Neural progenitor cell (in vitro differentiated cells): ENCODE measurements around the gene MGMT.

ENCODE experiments used
- EZH2 ChIP-seq: fragments of 200-600 bp; sonication (generic); IDR thresholded peaks from 2 replicates; pipeline ENCODE4 v1.6.1; 2017; ENCODE audit warnings: antibody characterized with exemption, mild to moderate bottlenecking, moderate library complexity
- EZH2phosphoT487 ChIP-seq: fragments of 200-600 bp; sonication (generic); IDR thresholded peaks from 2 replicates; pipeline ENCODE4 v1.6.1; 2017; ENCODE audit warnings: antibody characterized with exemption
- TF ChIP-seq, protein P1 (sequence below): fragments of 200-600 bp; sonication (generic); IDR thresholded peaks from 2 replicates; pipeline ENCODE4 v1.5.1; 2017; ENCODE audit warnings: antibody characterized with exemption, mild to moderate bottlenecking

DNA sequence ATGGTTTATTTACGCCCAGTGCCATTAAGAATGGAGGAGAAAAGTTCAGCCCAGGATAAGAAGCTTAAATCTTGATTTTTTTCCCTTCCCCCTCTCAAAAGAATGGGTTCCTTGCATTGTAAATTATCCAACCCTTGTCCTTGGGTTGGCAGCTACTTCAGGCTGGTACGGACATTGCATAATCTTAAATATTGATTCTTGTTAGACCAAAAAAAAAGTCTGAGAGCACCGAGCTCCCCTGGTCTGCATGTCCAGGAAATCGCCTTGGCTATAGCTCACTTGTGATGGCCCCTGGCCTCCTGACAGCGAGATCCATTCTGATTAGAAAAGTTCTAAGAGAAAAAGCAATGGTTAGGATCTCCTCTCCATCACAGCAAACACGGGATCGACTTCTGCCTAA, 345.4 kb downstream of the MGMT start:
- TF ChIP-seq EZH2 (no peak), EZH2phosphoT487 (no peak)
- TF ChIP-seq, protein P1, sequence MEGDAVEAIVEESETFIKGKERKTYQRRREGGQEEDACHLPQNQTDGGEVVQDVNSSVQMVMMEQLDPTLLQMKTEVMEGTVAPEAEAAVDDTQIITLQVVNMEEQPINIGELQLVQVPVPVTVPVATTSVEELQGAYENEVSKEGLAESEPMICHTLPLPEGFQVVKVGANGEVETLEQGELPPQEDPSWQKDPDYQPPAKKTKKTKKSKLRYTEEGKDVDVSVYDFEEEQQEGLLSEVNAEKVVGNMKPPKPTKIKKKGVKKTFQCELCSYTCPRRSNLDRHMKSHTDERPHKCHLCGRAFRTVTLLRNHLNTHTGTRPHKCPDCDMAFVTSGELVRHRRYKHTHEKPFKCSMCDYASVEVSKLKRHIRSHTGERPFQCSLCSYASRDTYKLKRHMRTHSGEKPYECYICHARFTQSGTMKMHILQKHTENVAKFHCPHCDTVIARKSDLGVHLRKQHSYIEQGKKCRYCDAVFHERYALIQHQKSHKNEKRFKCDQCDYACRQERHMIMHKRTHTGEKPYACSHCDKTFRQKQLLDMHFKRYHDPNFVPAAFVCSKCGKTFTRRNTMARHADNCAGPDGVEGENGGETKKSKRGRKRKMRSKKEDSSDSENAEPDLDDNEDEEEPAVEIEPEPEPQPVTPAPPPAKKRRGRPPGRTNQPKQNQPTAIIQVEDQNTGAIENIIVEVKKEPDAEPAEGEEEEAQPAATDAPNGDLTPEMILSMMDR: no peak
